Stimulated activated CD8-positive, alpha-beta memory T cell treated with anti-CD3 and anti-CD28 coated beads, Interleukin-7, amount 100 ng/mL, for 1 hour (primary cell): ENCODE data around the gene CAPZA2.

Experiments used
- DNase-seq, 2 donors: peaks; one replicate each; pipeline ENCODE4 v3.0.0-alpha.2; 2020; ENCODE audit warnings: low read depth in 2 of 2

Gene CAPZA2

DNA sequence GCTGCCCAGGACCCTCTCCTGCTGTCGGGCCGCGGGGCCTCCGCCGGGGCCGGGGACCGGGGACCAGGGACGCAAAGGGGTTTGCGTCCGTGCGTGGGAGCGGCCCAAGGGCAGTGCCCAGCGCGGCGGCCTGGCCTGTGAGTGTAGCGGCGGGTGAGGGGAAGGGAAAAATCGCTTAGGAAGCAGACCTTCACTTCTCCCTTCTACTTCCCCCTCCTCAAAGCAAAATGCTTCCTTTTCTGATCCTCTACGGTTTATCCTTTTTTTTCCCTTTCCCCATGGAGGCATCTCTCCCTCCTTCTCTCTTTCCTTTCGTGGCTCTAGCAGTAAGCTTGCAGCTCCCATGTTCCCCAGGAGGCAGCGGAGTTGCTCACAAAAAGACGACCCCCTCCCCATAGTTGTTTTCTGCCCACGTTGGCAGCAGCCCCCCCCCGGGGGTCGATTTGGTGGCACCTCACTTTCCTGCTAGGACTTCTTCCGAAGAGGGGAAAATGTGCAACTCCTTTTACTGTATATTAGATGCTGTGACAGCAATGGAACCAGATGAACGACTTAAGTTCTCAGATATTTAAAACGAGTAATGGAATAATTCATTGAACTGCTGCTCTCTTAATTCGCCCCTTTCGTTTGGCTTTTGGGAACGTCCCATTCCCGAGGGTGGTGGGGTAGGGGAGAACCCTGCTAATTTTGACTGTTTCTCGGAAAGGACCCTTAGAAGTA is 724 bp downstream of the CAPZA2 start:
- no peak for DNase-seq

DNA sequence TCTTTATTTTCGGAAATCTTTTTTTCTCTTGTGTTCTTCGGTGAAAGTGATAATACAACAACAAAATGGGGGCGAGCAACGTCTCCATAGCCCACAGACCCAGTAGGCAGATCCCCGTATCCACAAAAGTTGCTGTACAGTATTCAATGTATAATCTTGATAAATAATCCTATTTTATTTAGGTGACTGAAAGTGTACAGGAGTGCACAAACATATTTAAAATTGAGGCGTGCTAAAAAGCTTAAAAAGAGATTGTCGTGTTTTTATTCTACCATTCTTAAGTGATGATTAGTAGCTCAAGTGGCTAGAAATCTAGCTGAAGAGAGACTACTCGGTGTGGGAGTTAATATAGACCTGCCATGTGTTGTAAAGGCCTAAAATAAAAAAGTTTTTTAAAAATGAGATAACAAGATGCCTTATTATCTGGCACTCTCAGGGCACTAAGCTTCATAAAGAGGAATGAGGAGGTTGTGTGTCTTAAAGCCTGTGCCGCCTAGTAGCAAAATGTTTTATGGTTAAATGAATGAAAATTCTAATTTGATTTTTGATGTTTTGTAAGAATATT is 1.6 kb downstream of the CAPZA2 start:
- DNase-seq = no peak

DNA sequence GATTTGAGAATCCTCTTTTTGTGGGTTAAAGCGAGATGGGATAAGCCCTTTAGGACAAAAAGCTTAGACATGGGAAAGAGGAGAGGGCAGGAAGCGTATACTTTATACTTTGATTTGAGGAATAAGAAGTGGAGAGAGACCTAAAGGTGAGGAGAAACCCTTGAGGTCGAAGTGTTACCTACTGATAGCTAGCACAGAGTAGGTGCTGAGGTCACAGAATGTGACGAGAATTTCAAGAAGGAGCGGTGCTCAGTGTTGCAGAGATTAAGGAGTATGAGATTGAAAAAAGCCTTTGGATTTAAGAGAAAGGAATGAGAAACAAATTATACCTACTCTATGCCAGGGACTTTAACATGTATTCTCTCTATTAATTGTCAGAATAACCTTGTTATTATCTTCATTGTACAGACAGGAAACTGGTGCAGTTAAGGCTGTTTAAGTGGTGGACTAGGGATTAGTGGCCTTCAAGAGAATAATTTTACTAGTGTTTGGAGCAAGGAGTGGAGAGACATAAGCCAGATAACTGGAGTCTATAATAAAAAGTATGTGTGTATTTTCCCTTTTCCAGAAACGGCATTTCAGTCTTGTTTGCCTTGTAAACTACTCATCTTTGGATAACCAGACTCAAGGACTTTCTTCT is 8.8 kb downstream of the CAPZA2 start:
- no peak for DNase-seq

DNA sequence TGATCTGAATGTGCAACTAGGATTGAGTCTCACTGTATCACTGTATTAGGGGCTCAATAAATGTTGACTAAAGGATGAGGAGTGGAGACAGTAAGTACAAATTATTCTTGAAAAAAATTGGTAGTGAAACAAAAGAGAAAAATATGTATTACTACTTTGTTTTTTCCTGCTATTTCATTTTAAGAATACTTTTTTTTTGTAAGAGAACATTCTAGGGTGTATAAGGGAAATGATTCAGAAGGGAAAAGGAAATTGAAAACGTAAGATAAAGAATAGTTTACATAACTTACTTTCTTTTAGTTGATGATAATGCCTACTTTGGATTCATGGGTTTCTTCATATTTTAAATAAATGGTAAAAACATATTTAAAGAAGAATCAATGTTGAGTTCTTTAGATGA is 9.6 kb downstream of the CAPZA2 start:
- no peak for DNase-seq

DNA sequence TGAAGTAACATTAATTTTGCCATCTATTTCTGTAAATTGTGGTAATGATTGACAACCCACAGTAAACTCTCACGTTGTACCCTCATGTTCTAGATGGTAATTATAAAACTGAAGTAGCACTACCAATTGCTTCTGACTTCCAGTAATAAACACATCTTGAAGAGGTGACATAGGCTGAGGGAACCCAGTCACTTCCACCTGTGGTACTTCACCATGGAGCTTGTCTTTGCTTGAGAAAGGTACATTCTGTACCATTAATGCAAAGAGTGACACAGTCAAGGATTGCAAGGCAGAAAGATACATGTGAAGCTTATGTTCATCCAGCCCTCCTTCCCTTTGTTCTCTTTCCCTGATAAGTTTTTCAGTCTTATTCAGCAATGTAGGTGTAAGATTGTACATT is 11.2 kb downstream of the CAPZA2 start:
- no peak for DNase-seq

DNA sequence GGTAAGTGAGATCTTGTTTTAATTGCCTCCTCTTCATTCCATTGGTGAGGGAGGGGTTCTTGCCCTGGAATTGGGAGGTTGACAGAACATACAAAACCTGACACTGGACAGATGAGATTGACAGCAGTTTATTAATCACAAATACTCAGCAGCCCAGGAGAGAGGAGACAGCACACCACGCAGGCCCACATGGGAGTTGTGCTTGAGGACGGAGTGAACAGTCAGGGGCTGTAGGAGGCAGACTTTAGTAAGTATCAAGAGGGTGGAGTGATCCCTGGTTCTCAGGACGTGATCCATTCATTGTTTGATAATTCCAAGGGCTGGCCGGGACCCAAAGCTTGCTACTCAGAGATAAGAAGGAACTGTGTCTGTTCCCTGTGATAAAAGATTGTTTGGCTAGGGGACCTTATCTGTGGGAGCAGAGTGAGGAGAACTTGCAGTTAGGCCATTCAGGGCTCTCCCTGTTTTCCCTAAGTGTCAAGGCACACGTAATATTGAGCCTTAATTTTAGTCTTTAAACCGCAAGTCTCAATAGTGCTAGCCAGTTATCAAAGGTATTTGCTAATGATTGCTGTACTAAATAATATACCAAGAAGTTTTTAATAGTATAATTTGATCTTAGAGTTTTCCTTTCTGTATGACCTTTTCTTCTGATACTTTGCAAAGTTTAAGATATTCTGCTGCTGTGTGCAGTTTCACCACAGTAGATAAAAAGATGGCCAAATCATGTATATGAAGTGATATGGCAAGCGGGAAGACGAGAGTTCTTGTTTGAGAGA is 14.5 kb downstream of the CAPZA2 start:
- DNase-seq = no peak

DNA sequence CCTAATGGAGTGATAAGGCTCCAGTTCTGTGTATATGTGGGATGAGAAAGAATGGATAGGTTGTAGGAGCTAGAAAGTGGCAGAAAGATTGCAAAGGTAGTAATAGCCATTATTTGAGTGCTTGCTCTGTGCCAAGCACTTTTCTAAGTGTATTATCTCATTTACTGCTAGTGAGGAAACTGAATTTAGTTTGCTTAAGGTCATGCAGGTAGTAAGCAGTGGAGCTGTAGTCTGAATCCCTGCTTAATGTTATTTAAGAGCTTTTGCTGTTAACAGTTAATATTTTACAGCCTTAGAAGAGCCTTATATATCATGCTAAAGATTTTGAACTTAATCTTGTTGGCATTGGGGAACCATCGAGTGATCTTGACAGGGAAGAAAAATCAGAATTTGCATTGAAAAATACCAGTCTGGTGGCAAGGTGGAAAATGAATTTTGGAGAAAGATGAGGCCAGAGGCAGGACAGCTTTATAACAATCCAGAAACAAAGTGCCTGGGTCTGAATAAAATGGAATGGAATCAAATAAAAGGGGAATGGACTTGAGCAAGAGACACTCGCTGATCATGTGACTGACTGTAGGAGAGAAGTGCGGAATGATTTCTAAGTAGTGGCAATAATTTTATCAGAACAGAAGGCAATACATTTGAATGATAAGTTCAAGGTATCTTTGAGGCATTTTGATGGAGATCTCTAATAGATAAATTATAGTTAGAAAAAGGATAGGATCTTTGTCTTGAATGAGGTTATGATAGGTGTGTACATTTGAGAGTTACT is 15.2 kb downstream of the CAPZA2 start:
- no peak for DNase-seq

DNA sequence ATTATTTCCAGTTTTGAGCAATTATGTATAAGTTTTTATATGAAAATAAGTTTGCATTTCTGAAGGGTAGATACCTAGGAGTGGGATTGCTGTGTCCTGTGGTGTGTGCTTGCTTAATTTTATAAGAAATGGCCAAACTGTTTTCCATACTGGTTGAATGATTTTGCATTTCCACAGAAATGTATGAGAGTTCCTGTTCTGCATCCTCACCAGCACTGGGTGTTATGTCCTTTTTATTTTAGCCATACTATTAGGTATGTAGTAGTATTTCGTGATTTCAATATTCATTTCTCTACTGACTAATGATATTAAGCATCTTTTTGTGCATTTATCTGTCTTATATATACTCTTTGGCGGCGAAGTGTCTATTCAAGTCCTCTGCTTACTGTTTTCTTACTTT is 22.3 kb downstream of the CAPZA2 start:
- DNase-seq = no peak

DNA sequence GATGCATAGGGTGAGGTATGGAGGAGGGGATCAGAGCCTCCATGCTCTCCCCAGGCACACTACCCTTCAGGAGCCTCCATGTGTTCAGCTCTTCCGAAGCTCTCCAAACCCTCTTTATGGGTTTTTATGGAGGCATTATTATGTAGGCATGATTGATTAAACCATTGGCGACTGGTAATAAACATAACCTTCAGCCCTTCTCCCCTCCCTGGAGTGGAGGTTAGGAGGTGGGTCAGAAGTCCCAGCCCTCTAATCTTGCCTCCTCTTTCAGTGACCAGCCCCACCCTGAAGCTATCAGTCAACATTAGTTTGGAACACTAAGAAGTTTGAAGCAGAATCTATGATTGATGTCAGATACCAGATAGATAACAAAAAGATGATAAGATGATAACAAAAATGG is 23.3 kb downstream of the CAPZA2 start:
- DNase-seq = no peak

DNA sequence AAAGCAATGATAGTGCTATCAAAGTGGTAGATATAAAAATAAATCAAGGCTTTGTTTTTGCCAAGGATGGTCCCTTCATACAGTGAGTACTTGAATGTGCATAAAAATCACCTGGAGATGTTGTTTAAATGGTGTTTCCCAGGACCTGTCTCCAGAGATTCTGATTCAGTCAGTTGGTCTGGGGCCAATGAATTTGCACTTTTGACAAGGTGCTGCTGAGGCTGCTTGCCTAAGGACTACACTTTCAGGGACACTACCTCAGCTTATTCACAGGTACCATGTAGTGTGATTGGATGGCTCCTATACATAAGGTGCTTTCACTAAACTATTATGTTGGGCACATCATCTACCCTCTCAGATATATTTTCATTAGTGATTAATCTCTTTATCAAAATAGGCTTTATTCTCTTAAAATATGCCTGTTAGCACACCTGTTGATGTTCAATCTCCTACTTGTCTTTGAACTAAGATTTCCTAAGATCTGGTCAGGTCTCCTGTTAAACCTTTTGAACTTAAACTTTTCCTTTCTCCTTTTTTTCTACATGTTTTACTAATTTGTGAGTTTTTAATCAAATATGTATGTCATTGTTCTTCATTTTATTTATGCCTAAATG is 24.3 kb downstream of the CAPZA2 start:
- DNase-seq = no peak

DNA sequence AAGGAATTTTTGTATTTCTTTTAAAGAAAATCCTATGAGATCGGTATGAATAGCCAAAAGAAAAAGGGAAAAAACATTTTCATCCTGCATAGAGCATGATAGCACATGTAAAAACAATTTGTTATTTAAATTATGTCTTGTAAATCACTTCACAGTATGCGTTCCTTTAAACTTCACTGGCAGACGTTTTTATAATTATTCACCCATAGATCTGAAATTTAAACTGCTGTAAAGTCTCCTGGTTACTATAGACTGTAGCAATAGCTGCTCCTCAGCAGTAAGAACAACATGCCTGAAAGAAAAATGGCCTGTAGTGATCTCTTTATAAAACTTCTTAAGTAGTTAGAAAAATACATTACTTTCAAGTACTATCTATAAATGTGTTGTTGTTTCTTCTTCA is 26.5 kb downstream of the CAPZA2 start:
- DNase-seq = no peak

DNA sequence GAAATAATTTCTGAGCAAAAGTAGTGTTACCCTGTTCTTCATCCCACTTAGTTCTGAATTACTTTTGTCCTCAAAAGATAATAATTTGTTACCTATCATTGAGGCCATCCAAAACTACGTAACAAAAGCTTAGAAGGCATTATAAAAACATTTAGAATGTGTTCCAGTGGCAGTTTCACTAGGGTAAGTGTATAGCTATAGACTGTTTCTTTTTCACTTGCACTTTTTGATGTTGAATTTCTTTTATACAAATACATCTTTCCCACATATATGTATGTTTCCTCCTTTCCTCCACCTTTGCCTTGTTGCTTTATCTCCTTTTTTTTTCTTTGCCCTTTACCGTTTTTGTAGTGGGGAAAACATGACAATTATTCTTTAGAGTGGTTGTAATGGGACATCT is 33.5 kb downstream of the CAPZA2 start:
- no peak for DNase-seq

DNA sequence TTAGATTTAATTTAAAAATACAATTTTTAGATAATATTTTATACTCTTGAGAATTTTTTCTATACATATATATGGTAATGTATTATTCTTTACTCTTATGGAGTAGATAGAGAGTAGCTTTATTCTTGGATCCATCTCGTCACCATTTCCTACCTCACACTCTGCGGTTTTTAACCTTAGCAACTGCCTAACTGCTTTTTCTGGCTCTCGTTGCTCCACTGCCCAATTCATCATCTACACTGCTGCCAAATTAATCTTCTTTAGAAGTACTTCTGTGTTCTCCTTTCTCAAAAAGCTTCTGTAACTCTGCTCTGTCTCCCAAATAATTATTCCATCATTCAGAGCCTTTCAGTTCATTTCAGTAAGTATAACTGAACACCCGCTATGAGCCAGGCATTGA is 35.3 kb downstream of the CAPZA2 start:
- no peak for DNase-seq

DNA sequence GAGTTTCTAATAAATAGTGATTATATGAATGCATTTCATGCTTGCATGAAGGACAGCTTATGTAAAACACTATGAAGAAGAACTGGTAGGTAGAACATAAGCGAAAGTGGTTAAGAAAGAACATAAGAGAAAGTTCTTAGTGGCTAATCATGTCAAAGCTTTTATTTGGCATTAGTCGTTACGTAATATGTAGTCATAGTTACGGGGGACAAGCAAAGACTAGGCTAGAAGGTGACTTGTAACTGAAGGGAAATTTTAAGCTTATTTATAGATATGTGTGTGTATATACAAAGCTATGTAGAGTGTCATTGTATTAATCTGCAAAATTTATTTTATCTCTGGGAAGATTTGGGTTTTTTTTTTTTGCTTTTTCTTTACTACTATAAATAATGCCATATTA is 36.9 kb downstream of the CAPZA2 start:
- DNase-seq = no peak

DNA sequence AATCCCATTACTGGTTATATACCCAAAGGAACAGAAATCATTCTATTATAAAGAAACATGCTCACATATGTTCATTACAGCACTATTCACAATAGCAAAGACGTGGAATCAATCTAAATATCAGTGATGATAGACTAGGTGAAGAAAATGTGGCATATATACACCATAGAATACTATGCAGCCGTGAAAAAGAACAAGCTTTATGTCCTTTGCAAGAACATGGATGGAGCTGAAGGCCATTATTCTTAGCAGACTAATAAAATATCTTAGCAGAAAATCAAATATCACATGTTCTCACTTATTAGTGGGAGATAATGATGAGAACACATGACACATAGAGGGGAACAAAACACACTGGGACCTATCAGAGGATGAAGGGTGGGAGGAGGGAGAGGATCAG is 38.8 kb downstream of the CAPZA2 start:
- DNase-seq = no peak

DNA sequence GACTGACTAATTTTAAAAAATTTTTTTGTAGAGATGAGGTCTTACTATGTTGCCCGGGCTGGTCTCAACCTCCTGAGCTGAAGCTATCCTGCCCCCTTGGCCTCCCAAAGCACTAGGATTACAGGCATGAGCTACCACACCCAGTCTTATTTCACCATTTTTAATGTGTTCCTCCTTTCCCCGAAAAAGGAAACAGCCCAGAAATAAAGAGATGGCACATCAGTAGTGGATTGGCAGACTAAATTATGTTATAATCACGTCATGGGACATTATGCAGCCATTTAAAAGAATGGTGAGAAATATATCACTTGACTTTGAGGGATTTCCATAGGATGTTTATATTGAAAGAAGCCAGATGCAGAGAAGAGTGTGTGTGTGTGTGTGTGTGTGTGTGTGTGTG is 40.5 kb downstream of the CAPZA2 start:
- DNase-seq = no peak

DNA sequence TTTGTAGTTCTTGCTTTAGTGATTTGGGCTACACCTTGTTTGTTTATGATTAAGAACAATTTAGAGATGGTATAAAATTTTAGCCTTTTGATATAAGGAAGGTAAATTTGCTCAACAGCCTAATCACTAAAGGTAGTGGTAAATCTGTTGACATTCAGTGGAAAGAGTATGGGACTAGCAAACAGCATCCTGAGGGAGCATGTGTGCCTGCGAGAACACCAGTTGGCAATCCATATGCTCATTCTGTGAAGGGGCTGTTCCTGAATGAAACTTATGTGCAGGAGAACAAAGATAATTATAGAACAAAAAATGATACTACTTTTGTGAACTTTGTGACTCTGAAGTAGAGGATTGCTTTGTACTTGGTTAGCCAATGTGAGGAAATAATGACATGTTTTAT is 44.0 kb downstream of the CAPZA2 start:
- DNase-seq = no peak

DNA sequence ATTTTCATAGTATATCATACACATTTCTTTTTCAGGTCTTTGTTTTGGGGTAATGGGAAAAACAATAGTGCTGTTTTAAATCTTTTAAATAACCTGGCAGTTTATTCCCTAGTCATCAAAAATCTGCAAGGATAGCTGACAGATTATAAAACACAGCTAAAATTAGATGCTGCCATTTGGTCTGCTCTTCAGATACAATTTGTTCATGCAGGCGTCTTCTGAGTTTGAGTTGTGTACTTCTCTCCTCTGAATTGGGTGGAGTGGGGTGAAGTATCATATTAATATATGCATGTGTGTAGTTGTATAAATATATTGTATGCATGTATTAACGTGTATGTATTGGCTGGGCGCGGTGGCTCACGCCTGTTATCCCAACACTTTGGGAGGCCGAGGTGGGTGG is 48.0 kb downstream of the CAPZA2 start:
- DNase-seq = no peak

DNA sequence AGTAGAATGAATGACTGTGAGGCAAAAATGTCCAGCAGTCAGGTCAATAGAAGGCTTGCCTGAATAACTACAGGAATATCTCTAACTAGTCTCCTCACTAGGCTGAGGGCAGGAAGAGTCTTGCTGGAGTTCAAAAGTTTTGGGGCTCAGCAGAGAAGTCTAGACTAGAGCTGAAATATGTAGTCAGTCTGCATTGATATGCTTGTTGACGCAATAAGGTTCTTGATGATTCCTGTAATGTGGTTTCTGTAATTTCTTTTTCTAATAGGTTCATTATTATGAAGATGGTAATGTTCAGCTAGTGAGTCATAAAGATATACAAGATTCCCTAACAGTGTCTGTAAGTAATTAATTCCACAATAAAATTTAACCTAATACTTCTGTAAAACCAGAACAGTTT is 49.4 kb downstream of the CAPZA2 start:
- no peak for DNase-seq

DNA sequence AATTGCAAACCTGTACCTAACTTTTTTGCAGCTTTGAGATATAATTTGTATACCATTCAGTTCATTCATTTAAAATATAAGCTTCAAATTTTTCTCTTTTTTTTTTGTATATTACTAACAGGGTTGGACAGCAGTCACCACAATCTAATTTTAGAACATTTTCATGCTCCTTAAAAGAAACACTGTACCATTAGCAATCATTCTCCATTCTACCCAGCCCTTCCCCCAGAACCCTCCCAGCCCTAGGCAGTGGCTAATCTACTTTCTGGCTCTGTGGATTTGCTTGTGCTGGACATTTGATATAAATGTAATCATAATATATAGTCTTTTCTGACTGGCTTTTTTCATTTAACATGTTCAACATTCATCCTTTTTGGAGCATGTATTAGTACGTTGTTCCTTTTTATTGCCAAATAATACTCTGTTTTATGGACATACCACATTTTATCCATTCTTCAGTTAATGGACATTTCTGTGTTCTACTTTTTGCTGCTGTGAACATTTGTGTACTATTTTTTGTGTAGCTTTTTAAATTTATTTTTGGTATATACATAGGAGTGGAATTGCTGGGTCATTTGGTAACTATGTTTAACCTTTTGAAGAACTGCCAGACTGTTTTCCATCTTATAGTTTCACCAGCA is 50.0 kb downstream of the CAPZA2 start:
- no peak for DNase-seq

DNA sequence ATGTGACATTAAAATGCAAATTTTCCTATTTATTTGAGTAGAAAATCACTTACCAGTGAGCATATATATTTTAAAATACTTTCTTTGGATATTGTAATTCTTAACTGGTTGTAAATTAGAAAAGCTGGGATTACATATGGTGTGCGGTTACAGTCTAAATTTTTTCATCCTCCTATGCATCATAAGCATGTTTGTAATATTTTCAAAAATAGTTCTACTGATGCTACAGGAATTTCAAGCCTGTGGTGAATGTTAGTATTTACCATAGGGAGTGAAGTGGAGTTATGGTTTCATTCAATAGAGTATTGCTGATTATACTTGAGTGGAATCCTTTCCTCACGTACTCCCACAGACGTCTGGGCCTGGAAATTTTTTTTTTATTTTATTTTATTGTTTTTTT is 56.3 kb downstream of the CAPZA2 start:
- no peak for DNase-seq
